Cardiac muscle cell (in vitro differentiated cells and primary cell): ENCODE data around the gene AQP2. TPM values are rescaled to one million over a fixed set of nuclear protein-coding genes. Genes with fewer than 3 reads are reported as not detected.

Experiments used
- DNase-seq, 2 donors: peaks; one replicate each; pipeline versions ENCODE4 v3.0.0 to v3.0.0-alpha.2; 2010 to 2017; ENCODE audit warnings: low read depth in 1 of 2, low spot score in 1 of 2
- H3K27ac ChIP-seq: fragments of 200-600 bp; sonication (generic); 2 replicates; pipeline ENCODE4 v1.5.1; 2016
- H3K27me3 ChIP-seq: fragments of 200-600 bp; sonication (generic); 2 replicates; pipeline ENCODE4 v1.6.0; 2016; ENCODE audit warnings: control low read depth
- H3K36me3 ChIP-seq: fragments of 200-600 bp; sonication (generic); 2 replicates; pipeline ENCODE4 v1.5.1; 2016; ENCODE audit warnings: control low read depth
- H3K4me1 ChIP-seq: fragments of 200-600 bp; sonication (generic); 2 replicates; pipeline ENCODE4 v1.8.1; 2017; ENCODE audit warnings: low read depth, mild to moderate bottlenecking, mixed run types
- H3K4me3 ChIP-seq: fragments of 200-600 bp; sonication (generic); 2 replicates; pipeline ENCODE4 v1.5.1; 2016; ENCODE audit warnings: mild to moderate bottlenecking
- H3K9me3 ChIP-seq: fragments of 200-600 bp; sonication (generic); 2 replicates; pipeline ENCODE4 v1.5.1; 2017; ENCODE audit warnings: low read depth, mild to moderate bottlenecking, control low read depth
- CTCF ChIP-seq: IDR thresholded peaks from 2 replicates; pipeline ENCODE4 v1.5.1; 2012; ENCODE audit warnings: low read depth, mild to moderate bottlenecking, low read length
- polyA plus RNA-seq: library from polyadenylated mRNA; unstranded; fragments of >200 nt; fragmentation: Nextera tagmentation; extraction: Ambion mirVana; gene quantifications from 2 replicates; pipeline ENCODE4 v1.2.1, GENCODE V29; 2016
- total RNA-seq: library from RNA; depleted of rRNA; stranded (reverse); fragments of >200 nt; gene quantifications from 2 replicates; pipeline ENCODE4 v1.2.3, GENCODE V29; 2016

AQP2 gene
- total and polyA plus RNA-seq, 2 experiments from 2014 or later = not detected

- Histone ChIP-seq H3K9me3 (no peaks in the 10 kb centered on the region), H3K4me3 (no peak overlapping the region), H3K4me1 (peaks cover 5% of the 10 kb centered on the region), H3K27me3 (no peaks in the 10 kb centered on the region), H3K27ac (no peak overlapping the region), H3K36me3 (no peaks in the 10 kb centered on the region)
- TF ChIP-seq CTCF = no peak
- no peak for DNase-seq
Observed at GRCh38 chr12:49921936-49922335, 28.6 kb upstream of the AQP2 start.

- H3K36me3 ChIP-seq = no peaks in the 10 kb centered on the region
- H3K9me3 ChIP-seq = no peaks in the 10 kb centered on the region
- H3K4me1 ChIP-seq = peaks cover 5% of the 10 kb centered on the region
- H3K27me3 ChIP-seq = no peaks in the 10 kb centered on the region
- no peak overlapping the region for H3K27ac ChIP-seq
- DNase-seq = no peak
- H3K4me3 ChIP-seq = no peak overlapping the region
- no peak for TF ChIP-seq CTCF
Observed at GRCh38 chr12:49922349-49923034, 28.0 kb upstream of the AQP2 start.

- DNase-seq = no peak
- TF ChIP-seq CTCF = no peak
- Histone ChIP-seq H3K4me3 (no peak overlapping the region), H3K27me3 (no peaks in the 10 kb centered on the region), H3K4me1 (peaks cover 5% of the 10 kb centered on the region), H3K9me3 (no peaks in the 10 kb centered on the region), H3K27ac (no peak overlapping the region), H3K36me3 (no peaks in the 10 kb centered on the region)
Observed at GRCh38 chr12:49923035-49923644, 27.4 kb upstream of the AQP2 start.

- H3K27ac ChIP-seq = no peak overlapping the region
- TF ChIP-seq CTCF = no peak
- no peak for DNase-seq
- no peaks in the 10 kb centered on the region for H3K36me3 ChIP-seq
- no peaks in the 10 kb centered on the region for H3K27me3 ChIP-seq
- no peak overlapping the region for H3K4me3 ChIP-seq
- H3K4me1 ChIP-seq = peaks cover 5% of the 10 kb centered on the region
- H3K9me3 ChIP-seq = no peaks in the 10 kb centered on the region
Observed at GRCh38 chr12:49923880-49924556, 26.5 kb upstream of the AQP2 start.

GRCh38 chr12:49924628-49925246 is 25.8 kb upstream of the AQP2 start:
- no peak for DNase-seq
- H3K27ac ChIP-seq = no peak overlapping the region
- no peaks in the 10 kb centered on the region for H3K27me3 ChIP-seq
- H3K9me3 ChIP-seq = no peaks in the 10 kb centered on the region
- TF ChIP-seq CTCF = no peak
- no peak overlapping the region for H3K4me3 ChIP-seq
- peaks cover 5% of the 10 kb centered on the region for H3K4me1 ChIP-seq
- no peaks in the 10 kb centered on the region for H3K36me3 ChIP-seq
